Measurements from ENCODE around the gene SLC2A9.

Gene SLC2A9

GRCh38 chr4:10006601-10007435 is 14.5 kb downstream of the SLC2A9 start:
- H3K27me3 ChIP-seq (replicated peaks; ENCODE audit: control insufficient read depth, insufficient read depth, low read length) = no peaks in the 10 kb centered on the region
- no peak for TF ChIP-seq CTCF (IDR thresholded peaks at IDR 0.05; ENCODE audit: insufficient read depth, low read length, poor library complexity, severe bottlenecking)
- H3K36me3 ChIP-seq (ENCODE audit: control insufficient read depth, insufficient read depth, low read length) = no peaks in the 10 kb centered on the region
- DNase-seq (ENCODE audit: extremely low read depth, insufficient read length) = peak; percentile 43
- H3K4me3 ChIP-seq (replicated peaks; ENCODE audit: low read depth, low read length) = peak overlapping the region; percentile 54

- no peak for DNase-seq (ENCODE audit: extremely low read depth, insufficient read length)
- no peak for TF ChIP-seq CTCF (IDR thresholded peaks at IDR 0.05; ENCODE audit: insufficient read depth, low read length, poor library complexity, severe bottlenecking)
- peak overlapping the region; percentile 54 for H3K4me3 ChIP-seq (replicated peaks; ENCODE audit: low read depth, low read length)
- no peaks in the 10 kb centered on the region for H3K36me3 ChIP-seq (ENCODE audit: control insufficient read depth, insufficient read depth, low read length)
- H3K27me3 ChIP-seq (replicated peaks; ENCODE audit: control insufficient read depth, insufficient read depth, low read length) = no peaks in the 10 kb centered on the region
Observed at GRCh38 chr4:10006231-10006600, 15.1 kb downstream of the SLC2A9 start.

GRCh38 chr4:10005632-10006031 is 15.7 kb downstream of the SLC2A9 start:
- TF ChIP-seq CTCF (IDR thresholded peaks at IDR 0.05; ENCODE audit: insufficient read depth, low read length, poor library complexity, severe bottlenecking) = no peak
- no peak for DNase-seq (ENCODE audit: extremely low read depth, insufficient read length)
- Histone ChIP-seq H3K4me3 (replicated peaks; ENCODE audit: low read depth, low read length) (no peak overlapping the region), H3K36me3 (ENCODE audit: control insufficient read depth, insufficient read depth, low read length) (no peaks in the 10 kb centered on the region), H3K27me3 (replicated peaks; ENCODE audit: control insufficient read depth, insufficient read depth, low read length) (no peaks in the 10 kb centered on the region)

- no peaks in the 10 kb centered on the region for H3K36me3 ChIP-seq (ENCODE audit: control insufficient read depth, insufficient read depth, low read length)
- TF ChIP-seq CTCF (IDR thresholded peaks at IDR 0.05; ENCODE audit: insufficient read depth, low read length, poor library complexity, severe bottlenecking) = no peak
- H3K4me3 ChIP-seq (replicated peaks; ENCODE audit: low read depth, low read length) = no peak overlapping the region
- H3K27me3 ChIP-seq (replicated peaks; ENCODE audit: control insufficient read depth, insufficient read depth, low read length) = no peaks in the 10 kb centered on the region
- no peak for DNase-seq (ENCODE audit: extremely low read depth, insufficient read length)
Observed at GRCh38 chr4:10003666-10004065, 17.6 kb downstream of the SLC2A9 start.

- H3K4me3 ChIP-seq (replicated peaks; ENCODE audit: low read depth, low read length) = no peak overlapping the region
- H3K36me3 ChIP-seq (ENCODE audit: control insufficient read depth, insufficient read depth, low read length) = no peaks in the 10 kb centered on the region
- DNase-seq (ENCODE audit: extremely low read depth, insufficient read length) = no peak
- no peaks in the 10 kb centered on the region for H3K27me3 ChIP-seq (replicated peaks; ENCODE audit: control insufficient read depth, insufficient read depth, low read length)
- no peak for TF ChIP-seq CTCF (IDR thresholded peaks at IDR 0.05; ENCODE audit: insufficient read depth, low read length, poor library complexity, severe bottlenecking)
Observed at GRCh38 chr4:10002278-10002677, 19.0 kb downstream of the SLC2A9 start.
